Panc1 (cell line): Measurements from ENCODE around the gene RFC2. TPM values are rescaled to one million over a fixed set of nuclear protein-coding genes. Genes with fewer than 3 reads are reported as not detected.
"Not testable (repeated sequence)": the region's sequence is repeated elsewhere in the genome, so short reads cannot be mapped to it uniquely, and the experiment has no call there.

ENCODE experiments used
- ATAC-seq: fragments of 200-7000 bp; cut with Tn5 transposase; 2 replicates; pipeline ENCODE4 v1.9.1; 2020; ENCODE audit warnings: mild to moderate bottlenecking, moderate library complexity
- BruUV-seq: library from RNA; stranded (reverse); fragments of 400-500 nt; replicated peaks from 2 replicates; lab custom pipeline; 2021; lab: Mats Ljungman, UMichigan
- CTCF ChIA-PET: fragments of 300-600 bp; sonication (Branson Sonifier 250); formaldehyde crosslinking; loops from one replicate; lab custom pipeline; 2022; ENCODE audit warnings: antibody characterized with exemption; lab: Charles Lee
- POLR2A ChIA-PET: fragments of 300-600 bp; sonication (Branson Sonifier 250); formaldehyde crosslinking; loops from one replicate; lab custom pipeline; 2022; ENCODE audit warnings: antibody characterized with exemption; lab: Charles Lee
- DNase-seq: peaks from one replicate; pipeline ENCODE4 v3.0.0-alpha.2; 2010; ENCODE audit warnings: low read depth, low spot score
- H3K27ac ChIP-seq: 2 replicates; pipeline ENCODE4 v1.5.1; 2011; ENCODE audit warnings: mild to moderate bottlenecking, low read length, inconsistent platforms
- H3K27me3 ChIP-seq: fragments of 200-500 bp; sonication (Bioruptor generic); 2 replicates; pipeline ENCODE4 v1.6.0; 2014; ENCODE audit warnings: low read length, inconsistent platforms; ENCODE audit not compliant: control insufficient read depth, insufficient read depth
- H3K36me3 ChIP-seq: fragments of 200-500 bp; sonication (Bioruptor generic); 2 replicates; pipeline ENCODE4 v1.5.1; 2014; ENCODE audit warnings: inconsistent platforms, mild to moderate bottlenecking, low read length, moderate library complexity; ENCODE audit not compliant: control insufficient read depth, insufficient read depth
- H3K4me1 ChIP-seq: 2 replicates; pipeline ENCODE4 v1.5.1; 2011; ENCODE audit warnings: inconsistent platforms, mild to moderate bottlenecking, low read length, moderate library complexity; ENCODE audit not compliant: control insufficient read depth, insufficient read depth
- H3K4me3 ChIP-seq, 2 experiments: 2 replicates each; pipeline ENCODE4 v1.5.1; 2011 to 2012; ENCODE audit warnings: low read depth in 2 of 2, low read length in 2 of 2, mild to moderate bottlenecking in 2 of 2, inconsistent platforms in 1 of 2, moderate library complexity in 1 of 2
- H3K9me3 ChIP-seq: fragments of 200-500 bp; sonication (Bioruptor generic); 2 replicates; pipeline ENCODE4 v1.5.1; 2014; ENCODE audit warnings: low read depth, mild to moderate bottlenecking, inconsistent platforms, low read length, moderate library complexity; ENCODE audit not compliant: control insufficient read depth, insufficient read depth
- CTCF ChIP-seq: fragments of 450-650 bp; IDR thresholded peaks from 2 replicates; pipeline ENCODE4 v1.5.1; 2017; ENCODE audit warnings: mild to moderate bottlenecking
- POLR2AphosphoS5 ChIP-seq: IDR thresholded peaks from 2 replicates; pipeline ENCODE4 v1.6.1; 2012; ENCODE audit warnings: mild to moderate bottlenecking, low read depth, low read length, moderate library complexity
- REST ChIP-seq, 2 experiments: IDR thresholded peaks; 2 replicates each; pipeline ENCODE4 v1.6.1; 2011 to 2012; ENCODE audit warnings: low read depth in 2 of 2, control low read depth in 1 of 2, low read length in 1 of 2, mild to moderate bottlenecking in 1 of 2, moderate library complexity in 1 of 2; ENCODE audit not compliant: insufficient read depth in 1 of 2
- SIN3A ChIP-seq: IDR thresholded peaks from 2 replicates; pipeline ENCODE4 v1.6.1; 2012; ENCODE audit warnings: low read depth, mild to moderate bottlenecking, low read length, moderate library complexity, borderline replicate concordance; ENCODE audit not compliant: insufficient read depth
- TCF7L2 ChIP-seq: IDR thresholded peaks from 2 replicates; pipeline ENCODE4 v1.6.1; 2011; ENCODE audit warnings: mild to moderate bottlenecking, low read depth, low read length, inconsistent platforms
- in situ Hi-C: cut with HindIII; loops from 2 replicates; pipeline ENCODE4 v1.10.0; 2016; ENCODE audit warnings: low sequenced_read_pairs, low pct_unique_long_range_greater_than_20kb
- intact Hi-C: fragments of 100-400 bp; cut with micrococcal nuclease; formaldehyde crosslinking; loops from one replicate; pipeline ENCODE4 v1.10.0; 2022; ENCODE audit not compliant: unreplicated experiment
- total RNA-seq: library from RNA; stranded (reverse); gene quantifications from one replicate; pipeline ENCODE4 v1.2.1, GENCODE V29; 2021; ENCODE audit not compliant: unreplicated experiment

RFC2 gene
- total RNA-seq, 1 experiment from 2014 or later, result 56.2 TPM

- CTCF ChIA-PET, result interaction anchor here (0.5 to 1.9 kb wide), 18 partner anchors 9 to 385 kb away, joined by 3 to 52 read pairs (median 4); no protein-coding TSS in a partner anchor
- intact Hi-C loops (loop anchor here (2.0 to 10.0 kb wide), 2 partner anchors 142 to 194 kb away; no protein-coding TSS in a partner anchor), in situ Hi-C loops (no loop called here)
- TF ChIP-seq CTCF (peak; percentile 98), TCF7L2 (no peak)
- Histone ChIP-seq H3K4me1 (peaks cover 12% of the 10 kb centered on the region; the same call in 1 of the 2 replicates), H3K36me3 (no peaks in the 10 kb centered on the region), H3K4me3 (peak overlapping the region in 1 of 2 experiments; percentile 34; a peak in 2 of 4 replicates), H3K27me3 (no peaks in the 10 kb centered on the region), H3K9me3 (no peaks in the 10 kb centered on the region), H3K27ac (no peak overlapping the region)
- no TSS peak for BruUV-seq
- POLR2A ChIA-PET, result interaction anchor here (0.9 kb wide), 1 partner anchor 69 kb away, joined by 8 read pairs; no protein-coding TSS in a partner anchor
- peak; percentile 65 for DNase-seq
- peak; percentile 81 for ATAC-seq
Measured at GRCh38 chr7:74206589-74207120, 47.5 kb downstream of the RFC2 start.

GRCh38 chr7:74206052-74206451, 48.1 kb downstream of the RFC2 start:
- H3K9me3 ChIP-seq, H3K36me3 ChIP-seq, BruUV-seq, ATAC-seq, DNase-seq, H3K27ac ChIP-seq, in situ Hi-C loops, H3K27me3 ChIP-seq, H3K4me3 ChIP-seq: not testable (repeated sequence)
- ChIA-PET POLR2A (interaction anchor here (0.5 to 0.9 kb wide), 3 partner anchors 39 to 415 kb away, joined by 3 to 9 read pairs (median 8); no protein-coding TSS in a partner anchor), CTCF (interaction anchor here (0.5 to 1.9 kb wide), 12 partner anchors 8 to 384 kb away, joined by 3 to 52 read pairs (median 4); no protein-coding TSS in a partner anchor)
- H3K4me1 ChIP-seq, result peaks cover 12% of the 10 kb centered on the region; the same call in 1 of the 2 replicates
- intact Hi-C loops, result loop anchor here (2.0 to 10.0 kb wide), 2 partner anchors 141 to 195 kb away; no protein-coding TSS in a partner anchor

GRCh38 chr7:74203956-74204618, 50.1 kb downstream of the RFC2 start:
- no peaks in the 10 kb centered on the region for H3K9me3 ChIP-seq
- no peak overlapping the region for H3K4me3 ChIP-seq
- ChIA-PET POLR2A (interaction anchor here (0.7 kb wide), 1 partner anchor 178 kb away, joined by 4 read pairs; no protein-coding TSS in a partner anchor), CTCF (interaction anchor here (0.7 kb wide), 1 partner anchor 152 kb away, joined by 3 read pairs; no protein-coding TSS in a partner anchor)
- DNase-seq (no peak), ATAC-seq (no peak)
- TF ChIP-seq REST (IDR thresholded peaks at IDR 0.05; ENCODE audit: insufficient read depth in 1 of 2, low read depth in 2 of 2, low read length in 1 of 2) (no peak), TCF7L2 (no peak), CTCF (no peak), POLR2AphosphoS5 (no peak), SIN3A (no peak)
- H3K27ac ChIP-seq, result no peak overlapping the region
- no peaks in the 10 kb centered on the region for H3K27me3 ChIP-seq
- H3K36me3 ChIP-seq, result no peaks in the 10 kb centered on the region
- no peaks in the 10 kb centered on the region for H3K4me1 ChIP-seq
- intact Hi-C loops, result loop anchor here (10.0 kb wide), 1 partner anchor 139 kb away; no protein-coding TSS in a partner anchor
- in situ Hi-C loops, result no loop called here
- BruUV-seq, result no TSS peak
